Common myeloid progenitor, CD34-positive (primary cell): ENCODE results near the gene TBC1D24.
"Not testable (repeated sequence)": the region's sequence is repeated elsewhere in the genome, so short reads cannot be mapped to it uniquely, and the experiment has no call there.

Experiments used
- CTCF ChIA-PET: fragments of 350-600 bp; sonication (Branson Sonifier 250); formaldehyde crosslinking; loops from one replicate; lab custom pipeline; 2021; ENCODE audit warnings: antibody characterized with exemption; lab: Charles Lee
- POLR2A ChIA-PET: fragments of 350-600 bp; sonication (Branson Sonifier 250); formaldehyde crosslinking; loops from one replicate; lab custom pipeline; 2021; ENCODE audit warnings: antibody characterized with exemption; lab: Charles Lee
- DNase-seq, 3 donors: peaks; one replicate each; pipeline versions ENCODE4 v3.0.0 to v3.0.0-alpha.2; 2013
- H3K27ac ChIP-seq, 2 experiments: 1 replicate in 1 of 2; 2 replicates in 1 of 2; pipeline ENCODE4 v1.7.0; 2013; ENCODE audit warnings: inconsistent platforms in 2 of 2, low read length in 2 of 2, mild to moderate bottlenecking in 2 of 2, low read depth in 1 of 2, moderate library complexity in 1 of 2; ENCODE audit not compliant: severe bottlenecking in 2 of 2, insufficient read depth in 1 of 2, poor library complexity in 1 of 2
- H3K27me3 ChIP-seq, 5 experiments: replicated peaks in 2 of 5; 1 replicate in 3 of 5; 2 replicates in 2 of 5; pipeline versions ENCODE4 v1.6.1 to v1.7.0; 2013; ENCODE audit warnings: low read length in 4 of 5, mild to moderate bottlenecking in 2 of 5, moderate library complexity in 2 of 5, inconsistent platforms in 1 of 5; ENCODE audit not compliant: insufficient read depth in 5 of 5, control insufficient read depth in 4 of 5
- H3K36me3 ChIP-seq, 4 experiments: 1 replicate in 2 of 4; 2 replicates in 2 of 4; pipeline versions ENCODE4 v1.6.1 to v1.7.0; 2013; ENCODE audit warnings: low read length in 3 of 4, control low read depth in 1 of 4, mild to moderate bottlenecking in 1 of 4; ENCODE audit not compliant: control insufficient read depth in 4 of 4, insufficient read depth in 4 of 4
- H3K4me1 ChIP-seq, 4 experiments: 1 replicate in 3 of 4; 2 replicates in 1 of 4; pipeline versions ENCODE4 v1.6.1 to v1.7.1; 2013; ENCODE audit warnings: low read length in 3 of 4, mild to moderate bottlenecking in 3 of 4, control low read depth in 1 of 4, inconsistent platforms in 1 of 4, moderate library complexity in 1 of 4; ENCODE audit not compliant: control insufficient read depth in 4 of 4, insufficient read depth in 4 of 4; ENCODE audit errors: control extremely low read depth in 1 of 4
- H3K4me3 ChIP-seq, 7 experiments: 1 replicate in 4 of 7; 2 replicates in 3 of 7; pipeline versions ENCODE4 v1.5.1 to v1.7.0; 2013; ENCODE audit warnings: mild to moderate bottlenecking in 7 of 7, low read length in 6 of 7, moderate library complexity in 6 of 7, inconsistent platforms in 2 of 7, low read depth in 2 of 7, control low read depth in 1 of 7; ENCODE audit not compliant: insufficient read depth in 4 of 7, control insufficient read depth in 1 of 7; ENCODE audit errors: extremely low read depth in 1 of 7
- H3K9me3 ChIP-seq, 5 experiments: 1 replicate in 4 of 5; 2 replicates in 1 of 5; pipeline versions ENCODE4 v1.6.1 to v1.7.1; 2013; ENCODE audit warnings: low read length in 4 of 5, mild to moderate bottlenecking in 2 of 5, inconsistent platforms in 1 of 5, low read depth in 1 of 5, moderate library complexity in 1 of 5; ENCODE audit not compliant: control insufficient read depth in 4 of 5, insufficient read depth in 2 of 5; ENCODE audit errors: control extremely low read depth in 1 of 5
- WGBS: methylation state at CpG from one replicate; pipeline ENCODE4 v1.1.5; 2013; ENCODE audit not compliant: insufficient coverage; 5-methylcytosine and 5-hydroxymethylcytosine counted together

The TBC1D24 gene

DNA sequence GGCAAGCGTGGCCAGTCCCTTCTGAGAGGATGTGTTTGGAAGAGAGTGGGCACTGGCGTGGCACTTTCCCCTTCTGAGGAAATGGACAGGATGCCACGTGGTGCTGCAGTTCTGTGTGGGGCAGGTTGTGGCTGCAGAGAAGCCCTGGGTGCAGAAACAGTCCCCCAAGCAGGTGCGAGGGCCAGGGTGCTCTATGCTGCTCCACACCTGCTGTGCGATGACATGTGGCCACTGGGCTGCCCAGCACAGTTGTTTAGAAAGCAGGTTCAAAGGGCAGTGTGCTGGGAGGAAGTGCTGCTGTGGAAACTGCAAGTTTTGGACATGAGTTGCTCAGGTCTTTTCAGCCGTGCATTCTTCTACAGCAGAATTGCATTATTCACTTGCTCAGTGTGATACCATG, 66.5 kb downstream of the TBC1D24 start:
- CTCF ChIA-PET, H3K27ac ChIP-seq, POLR2A ChIA-PET, H3K36me3 ChIP-seq, H3K27me3 ChIP-seq, DNase-seq, H3K9me3 ChIP-seq, H3K4me3 ChIP-seq: not testable (repeated sequence)
- peaks cover 6 to 38% (median 27%) of the 10 kb centered on the region in 4 experiments for H3K4me1 ChIP-seq
- 38% methylated on average over 1 of the region's 6 CpGs for WGBS

DNA sequence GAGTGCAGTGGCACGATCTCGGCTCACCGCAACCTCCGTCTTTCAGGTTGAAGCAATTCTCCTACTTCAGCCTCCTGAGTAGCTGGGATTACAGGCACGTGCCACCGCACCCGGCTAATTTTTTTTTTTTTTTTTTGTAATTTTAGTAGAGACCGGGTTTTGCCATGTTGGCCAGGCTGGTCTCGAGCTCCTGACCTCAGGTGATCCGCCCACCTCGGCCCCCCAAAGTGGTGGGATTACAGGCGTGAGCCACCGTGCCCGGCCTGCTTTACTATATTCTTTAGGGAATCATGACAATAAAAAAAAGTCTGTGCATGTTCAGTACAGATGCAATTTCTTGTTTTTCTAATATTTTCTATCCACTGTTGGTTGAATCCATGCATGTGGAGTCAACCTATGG, 68.8 kb downstream of the TBC1D24 start:
- DNase-seq, CTCF ChIA-PET, H3K36me3 ChIP-seq, H3K27me3 ChIP-seq, H3K4me3 ChIP-seq, H3K9me3 ChIP-seq, POLR2A ChIA-PET, H3K27ac ChIP-seq: not testable (repeated sequence)
- WGBS, result 98% methylated on average over 10 of the region's 14 CpGs
- peaks cover 4 to 28% (median 21%) of the 10 kb centered on the region in 4 experiments for H3K4me1 ChIP-seq

DNA sequence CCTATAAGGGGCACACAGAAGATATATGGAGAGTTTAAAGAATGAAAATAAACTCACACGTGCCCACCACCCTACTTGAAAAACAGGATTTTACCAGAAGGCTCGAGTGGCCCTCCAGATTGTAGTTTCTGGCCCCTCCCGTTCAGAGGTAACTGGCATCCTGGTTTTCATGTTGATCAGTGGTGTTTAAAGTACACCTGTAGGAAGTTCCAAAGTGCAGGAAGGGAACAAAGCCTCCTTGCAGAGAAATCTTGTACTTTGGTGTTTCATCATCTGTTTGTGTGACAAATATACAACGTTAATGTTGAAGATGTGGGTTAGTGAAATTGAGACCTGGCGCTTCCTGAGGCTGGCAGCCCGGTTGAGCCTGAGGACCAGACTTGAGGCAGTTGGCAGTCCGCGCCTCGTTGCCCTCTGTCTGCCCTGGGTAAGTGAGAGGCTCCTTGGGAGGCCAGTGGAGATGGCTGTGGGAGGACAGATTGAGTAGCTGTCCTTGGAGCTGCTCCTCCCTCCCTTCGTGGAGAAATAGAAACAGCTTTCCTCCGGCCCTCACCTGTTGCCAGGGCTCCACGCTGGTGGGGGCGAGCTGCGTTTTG, 75.5 kb downstream of the TBC1D24 start:
- H3K27me3 ChIP-seq, H3K9me3 ChIP-seq, POLR2A ChIA-PET, H3K4me1 ChIP-seq, H3K36me3 ChIP-seq, H3K27ac ChIP-seq, DNase-seq, CTCF ChIA-PET, H3K4me3 ChIP-seq: not testable (repeated sequence)
- WGBS, result no CpG with 5 or more reads among the region's 14 CpGs

DNA sequence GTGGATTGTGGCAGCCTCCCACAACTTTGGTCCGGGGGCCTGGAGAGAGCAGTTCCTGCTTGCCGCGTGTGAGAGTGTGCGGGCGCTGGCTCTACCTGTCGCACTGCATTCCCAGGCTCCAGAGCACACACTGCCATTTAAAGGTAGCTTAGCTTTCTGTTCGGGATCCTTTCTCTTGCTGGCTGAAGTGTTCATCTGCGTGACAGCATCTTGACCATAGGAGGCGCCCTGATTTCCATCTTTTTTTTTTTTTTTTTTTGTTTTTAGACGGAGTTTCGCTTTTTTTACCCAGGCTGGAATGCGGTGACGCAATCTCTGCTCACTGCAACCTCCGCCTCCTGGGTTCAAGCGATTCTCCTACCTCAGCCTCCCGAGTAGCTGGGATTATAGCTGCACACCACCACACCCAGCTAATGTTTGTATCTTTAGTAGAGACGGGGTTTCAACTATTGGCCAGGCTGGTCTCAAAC, 76.5 kb downstream of the TBC1D24 start:
- H3K4me3 ChIP-seq, CTCF ChIA-PET, DNase-seq, H3K9me3 ChIP-seq, H3K27me3 ChIP-seq, H3K27ac ChIP-seq, H3K36me3 ChIP-seq, POLR2A ChIA-PET, H3K4me1 ChIP-seq: not testable (repeated sequence)
- 92% methylated on average over 6 of the region's 17 CpGs for WGBS

DNA sequence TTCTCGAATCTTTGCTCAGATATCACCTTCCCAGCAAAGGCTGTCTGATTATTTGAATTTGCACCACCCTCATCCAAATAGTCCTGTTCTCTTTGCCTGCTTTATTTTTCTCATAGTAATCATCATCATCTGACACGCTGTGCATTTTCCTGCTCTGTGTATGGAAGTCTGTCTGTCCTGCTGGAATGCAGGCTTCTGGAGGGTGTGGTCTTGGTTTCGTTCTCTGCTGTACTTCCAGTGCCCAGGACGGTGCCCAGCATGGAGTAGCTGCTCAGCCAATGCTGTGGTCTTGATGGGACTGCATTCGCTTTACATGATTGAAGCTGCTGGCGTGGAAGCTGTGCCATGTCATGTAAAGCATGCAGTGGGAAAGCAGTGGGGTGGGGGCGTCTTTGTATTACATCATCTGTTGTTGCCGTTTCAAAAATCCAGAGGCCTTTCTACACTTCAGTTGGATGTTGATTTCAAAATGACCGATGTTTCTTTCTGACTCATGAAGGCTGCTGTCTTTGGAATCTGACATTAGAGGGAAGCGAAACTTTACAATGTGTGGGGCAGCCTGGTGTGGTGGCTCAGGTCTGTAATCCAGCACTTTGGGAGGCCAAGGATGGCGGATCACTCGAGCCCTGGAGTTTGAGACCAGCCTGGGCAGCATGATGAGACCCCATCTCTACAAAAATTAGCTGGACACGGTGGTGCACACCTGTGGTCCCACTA, 79.9 kb downstream of the TBC1D24 start:
- H3K4me3 ChIP-seq, H3K9me3 ChIP-seq, H3K36me3 ChIP-seq, H3K27ac ChIP-seq, POLR2A ChIA-PET, H3K27me3 ChIP-seq, DNase-seq, CTCF ChIA-PET, H3K4me1 ChIP-seq: not testable (repeated sequence)
- WGBS, result no CpG with 5 or more reads among the region's 13 CpGs
